ENCODE data around the gene ZBTB12. TPM values are rescaled to one million over a fixed set of nuclear protein-coding genes. Genes with fewer than 3 reads are reported as not detected.

The ZBTB12 gene
- 1 to 10 TPM; 1.4 to 1.9 TPM for total RNA-seq

- Mint-ChIP-seq H3K36me3 (peaks cover 2% of the 10 kb centered on the region), H3K27ac (peak within 1 kb of the TSS; percentile 85), H3K4me3 (peak within 1 kb of the TSS; percentile 84), H3K4me1 (peaks cover 20% of the 10 kb centered on the region), H3K9me3 (no peaks in the 10 kb centered on the region), H3K27me3 (peaks cover 10% of the 10 kb centered on the region)
- POLR2A ChIA-PET = interaction anchor here (0.7 to 1.4 kb wide), 6 partner anchors 38 to 241 kb away, joined by 3 to 7 read pairs (median 4); partner anchors contain the start of genes C6orf47, DXO and NEU1
- DNase-seq (peak; percentile 88), ATAC-seq (ENCODE audit: low read depth) (peak; percentile 64)
These were observed at the start of gene ZBTB12 for GRCh38 chr6:31901953-31902643. Gene ZBTB12 (minus strand): TSS chr6:31902086. CDS start chr6:31901305, 781 bp downstream.

DNA sequence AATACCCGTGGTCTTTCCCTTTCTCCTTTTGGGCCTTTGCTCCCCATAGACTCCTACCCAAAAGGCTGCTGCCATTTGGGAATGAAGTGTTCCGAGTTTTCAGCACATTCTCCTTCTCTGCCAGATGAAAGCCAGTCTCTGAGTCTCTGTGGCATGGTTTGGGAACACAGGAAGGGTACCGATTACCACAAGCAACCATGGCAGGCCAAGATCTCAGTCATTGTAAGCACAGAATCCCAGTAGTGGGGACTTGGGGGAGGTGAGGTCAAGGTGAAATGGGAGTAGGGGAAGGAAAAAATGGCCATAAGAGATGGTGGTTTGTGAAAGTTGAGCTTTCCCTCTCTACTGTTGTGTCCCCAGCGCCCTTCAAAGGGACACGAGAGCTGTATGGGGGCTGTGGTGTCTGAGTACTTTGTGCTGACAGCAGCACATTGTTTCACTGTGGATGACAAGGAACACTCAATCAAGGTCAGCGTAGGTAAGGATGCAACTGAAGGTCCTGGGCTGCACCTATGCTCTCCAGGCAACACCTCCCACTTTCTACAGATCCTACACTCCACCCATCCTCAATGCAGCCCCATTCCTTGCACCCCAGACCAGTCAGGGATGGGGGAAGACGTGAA is 48.2 kb upstream of the ZBTB12 start:
- POLR2A ChIA-PET = interaction anchor here (1.0 kb wide), 1 partner anchor 52 kb away, joined by 3 read pairs; the partner anchor contains the start of gene EHMT2
- Mint-ChIP-seq H3K27me3 (peaks cover 5% of the 10 kb centered on the region), H3K4me1 (peaks cover 9% of the 10 kb centered on the region), H3K9me3 (no peaks in the 10 kb centered on the region), H3K36me3 (peaks cover 20% of the 10 kb centered on the region), H3K27ac (no peak overlapping the region), H3K4me3 (no peak overlapping the region)
- DNase-seq = no peak
- no peak for ATAC-seq (ENCODE audit: low read depth)

- Mint-ChIP-seq H3K9me3 (no peaks in the 10 kb centered on the region), H3K4me3 (no peak overlapping the region), H3K36me3 (peaks cover 12% of the 10 kb centered on the region), H3K4me1 (peaks cover 9% of the 10 kb centered on the region), H3K27me3 (peaks cover 5% of the 10 kb centered on the region), H3K27ac (no peak overlapping the region)
- ATAC-seq (ENCODE audit: low read depth) (no peak), DNase-seq (no peak)
- POLR2A ChIA-PET = interaction anchor here (1.0 kb wide), 1 partner anchor 51 kb away, joined by 3 read pairs; the partner anchor contains the start of gene EHMT2
These were observed 47.0 kb upstream of the ZBTB12 start for GRCh38 chr6:31948753-31949413.

DNA sequence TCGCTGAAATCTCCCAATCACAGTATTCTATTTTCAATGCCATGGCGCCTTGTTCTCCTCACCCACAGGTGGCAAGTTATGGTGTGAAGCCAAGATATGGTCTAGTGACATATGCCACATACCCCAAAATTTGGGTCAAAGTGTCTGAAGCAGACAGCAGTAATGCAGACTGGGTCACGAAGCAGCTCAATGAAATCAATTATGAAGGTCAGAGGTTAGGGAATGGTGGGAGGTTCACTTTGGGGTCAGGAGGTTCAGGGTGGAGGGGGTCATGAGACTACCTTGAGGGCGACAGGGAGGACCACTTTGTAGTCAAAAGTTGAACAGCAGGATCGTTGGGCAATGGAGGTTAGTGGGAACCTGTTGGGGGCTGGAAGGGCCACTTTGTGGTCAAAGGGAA is 46.4 kb upstream of the ZBTB12 start:
- ATAC-seq (ENCODE audit: low read depth) = no peak
- Mint-ChIP-seq H3K27ac (no peak overlapping the region), H3K9me3 (no peaks in the 10 kb centered on the region), H3K36me3 (peaks cover 8% of the 10 kb centered on the region), H3K4me1 (peaks cover 9% of the 10 kb centered on the region), H3K27me3 (peaks cover 5% of the 10 kb centered on the region), H3K4me3 (no peak overlapping the region)
- no peak for DNase-seq
- POLR2A ChIA-PET = no interaction called here

GRCh38 chr6:31947864-31948263 is 46.0 kb upstream of the ZBTB12 start:
- ATAC-seq (ENCODE audit: low read depth) (no peak), DNase-seq (no peak)
- Mint-ChIP-seq H3K36me3 (peaks cover 5% of the 10 kb centered on the region), H3K4me3 (no peak overlapping the region), H3K27me3 (peaks cover 5% of the 10 kb centered on the region), H3K27ac (no peak overlapping the region), H3K4me1 (peaks cover 9% of the 10 kb centered on the region), H3K9me3 (no peaks in the 10 kb centered on the region)
- POLR2A ChIA-PET = no interaction called here

- POLR2A ChIA-PET = no interaction called here
- peaks cover 9% of the 10 kb centered on the region for H3K4me1 Mint-ChIP-seq
These were observed 45.3 kb upstream of the ZBTB12 start for GRCh38 chr6:31947070-31947675.

DNA sequence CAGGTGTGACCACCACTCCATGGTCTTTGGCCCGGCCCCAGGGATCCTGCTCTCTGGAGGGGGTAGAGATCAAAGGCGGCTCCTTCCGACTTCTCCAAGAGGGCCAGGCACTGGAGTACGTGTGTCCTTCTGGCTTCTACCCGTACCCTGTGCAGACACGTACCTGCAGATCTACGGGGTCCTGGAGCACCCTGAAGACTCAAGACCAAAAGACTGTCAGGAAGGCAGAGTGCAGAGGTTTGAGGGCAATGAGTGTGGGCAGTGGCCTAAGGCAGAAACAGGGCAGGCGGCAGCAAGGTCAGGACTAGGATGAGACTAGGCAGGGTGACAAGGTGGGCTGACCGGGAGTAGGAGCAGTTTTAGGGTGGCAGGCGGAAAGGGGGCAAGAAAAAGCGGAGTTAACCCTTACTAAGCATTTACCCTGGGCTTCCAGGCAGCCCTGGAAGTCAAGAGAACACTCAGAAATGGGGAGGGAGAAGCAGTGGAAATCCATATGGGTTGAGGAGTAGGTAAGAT is 44.5 kb upstream of the ZBTB12 start:
- peaks cover 9% of the 10 kb centered on the region for H3K4me1 Mint-ChIP-seq
- no peak overlapping the region for H3K4me3 Mint-ChIP-seq
- peaks cover 3% of the 10 kb centered on the region for H3K36me3 Mint-ChIP-seq
- no peak for DNase-seq
- H3K9me3 Mint-ChIP-seq = no peaks in the 10 kb centered on the region
- no peak for ATAC-seq (ENCODE audit: low read depth)
- POLR2A ChIA-PET = no interaction called here
- peak overlapping the region; percentile 55 for H3K27ac Mint-ChIP-seq
- peaks cover 5% of the 10 kb centered on the region for H3K27me3 Mint-ChIP-seq

More at GRCh38 chr6:31947070-31947675, 45.3 kb upstream of the ZBTB12 start:
- ATAC-seq (ENCODE audit: low read depth) (no peak), DNase-seq (no peak)
- Mint-ChIP-seq H3K36me3 (peaks cover 3% of the 10 kb centered on the region), H3K27ac (no peak overlapping the region), H3K4me3 (no peak overlapping the region), H3K9me3 (no peaks in the 10 kb centered on the region), H3K27me3 (peaks cover 5% of the 10 kb centered on the region)

GRCh38 chr6:31945507-31946369 is 43.9 kb upstream of the ZBTB12 start, which contains the start of gene CFB:
Gene CFB (plus strand): TSS chr6:31946095. CDS start chr6:31946222, 127 bp downstream.
- Mint-ChIP-seq H3K27ac (peak within 1 kb of the TSS; percentile 55), H3K4me3 (peak within 1 kb of the TSS; percentile 25), H3K27me3 (peaks cover 5% of the 10 kb centered on the region), H3K4me1 (peaks cover 9% of the 10 kb centered on the region), H3K9me3 (no peaks in the 10 kb centered on the region), H3K36me3 (peaks cover 3% of the 10 kb centered on the region)
- peak; percentile 35 for ATAC-seq (ENCODE audit: low read depth)
- DNase-seq = no peak
- POLR2A ChIA-PET = interaction anchor here (1.2 kb wide), 1 partner anchor 26 kb away, joined by 4 read pairs; the partner anchor contains the start of gene DXO

DNA sequence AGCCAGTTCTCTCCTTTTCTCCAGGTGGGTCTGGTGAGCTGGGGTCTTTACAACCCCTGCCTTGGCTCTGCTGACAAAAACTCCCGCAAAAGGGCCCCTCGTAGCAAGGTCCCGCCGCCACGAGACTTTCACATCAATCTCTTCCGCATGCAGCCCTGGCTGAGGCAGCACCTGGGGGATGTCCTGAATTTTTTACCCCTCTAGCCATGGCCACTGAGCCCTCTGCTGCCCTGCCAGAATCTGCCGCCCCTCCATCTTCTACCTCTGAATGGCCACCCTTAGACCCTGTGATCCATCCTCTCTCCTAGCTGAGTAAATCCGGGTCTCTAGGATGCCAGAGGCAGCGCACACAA is 43.2 kb upstream of the ZBTB12 start:
- H3K4me1 Mint-ChIP-seq = peaks cover 9% of the 10 kb centered on the region
- ATAC-seq (ENCODE audit: low read depth) = no peak
- POLR2A ChIA-PET = interaction anchor here (1.2 kb wide), 1 partner anchor 27 kb away, joined by 4 read pairs; the partner anchor contains the start of gene DXO
- H3K9me3 Mint-ChIP-seq = no peaks in the 10 kb centered on the region
- peaks cover 5% of the 10 kb centered on the region for H3K27me3 Mint-ChIP-seq
- DNase-seq = no peak
- H3K4me3 Mint-ChIP-seq = no peak overlapping the region
- H3K27ac Mint-ChIP-seq = no peak overlapping the region
- peaks cover 3% of the 10 kb centered on the region for H3K36me3 Mint-ChIP-seq

DNA sequence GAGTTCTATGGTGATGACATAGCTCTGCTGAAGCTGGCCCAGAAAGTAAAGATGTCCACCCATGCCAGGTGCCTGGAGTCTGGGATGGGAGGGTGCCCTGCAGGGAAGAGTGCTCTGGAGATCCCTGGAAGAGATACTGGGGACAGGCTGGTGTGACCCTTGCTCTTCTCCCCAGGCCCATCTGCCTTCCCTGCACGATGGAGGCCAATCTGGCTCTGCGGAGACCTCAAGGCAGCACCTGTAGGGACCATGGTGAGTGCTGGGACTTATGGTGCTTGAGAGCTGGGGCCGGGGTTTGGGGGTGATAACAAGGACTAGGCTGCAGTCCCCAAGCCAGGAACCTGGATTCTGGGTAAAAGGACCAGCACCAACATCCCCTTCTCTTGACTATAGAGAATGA is 41.9 kb upstream of the ZBTB12 start:
- no peaks in the 10 kb centered on the region for H3K9me3 Mint-ChIP-seq
- peaks cover 8% of the 10 kb centered on the region for H3K27me3 Mint-ChIP-seq
- no peak overlapping the region for H3K4me3 Mint-ChIP-seq
- POLR2A ChIA-PET = no interaction called here
- H3K27ac Mint-ChIP-seq = no peak overlapping the region
- peaks cover 3% of the 10 kb centered on the region for H3K36me3 Mint-ChIP-seq
- DNase-seq = no peak
- ATAC-seq (ENCODE audit: low read depth) = no peak
- peaks cover 9% of the 10 kb centered on the region for H3K4me1 Mint-ChIP-seq

- Mint-ChIP-seq H3K27me3 (peaks cover 2% of the 10 kb centered on the region), H3K4me1 (peaks cover under 1% of the 10 kb centered on the region), H3K36me3 (no peaks in the 10 kb centered on the region), H3K9me3 (no peaks in the 10 kb centered on the region), H3K27ac (no peak overlapping the region), H3K4me3 (no peak overlapping the region)
- DNase-seq = no peak
- POLR2A ChIA-PET = interaction anchor here (1.2 kb wide), 1 partner anchor 38 kb away, joined by 3 read pairs; the partner anchor contains the start of gene ZBTB12
- no peak for ATAC-seq (ENCODE audit: low read depth)
These were observed 38.4 kb upstream of the ZBTB12 start for GRCh38 chr6:31940256-31940664.

DNA sequence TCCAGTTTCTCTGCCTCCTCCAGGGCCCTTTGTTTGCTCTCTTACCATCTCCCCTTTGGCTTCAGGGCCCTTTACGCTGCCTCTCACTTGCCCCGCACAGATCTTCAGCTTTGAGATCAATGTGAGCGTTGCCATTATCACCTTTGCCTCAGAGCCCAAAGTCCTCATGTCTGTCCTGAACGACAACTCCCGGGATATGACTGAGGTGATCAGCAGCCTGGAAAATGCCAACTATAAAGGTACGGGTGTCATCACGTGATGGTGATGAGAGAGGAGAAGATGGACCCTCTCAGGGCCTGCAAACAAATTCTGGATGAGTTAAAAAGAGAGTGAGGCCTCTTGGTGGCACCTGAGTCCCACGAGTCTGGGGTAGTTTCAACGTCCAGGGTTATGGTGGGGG is 33.9 kb upstream of the ZBTB12 start:
- Mint-ChIP-seq H3K4me3 (no peak overlapping the region), H3K27ac (no peak overlapping the region), H3K4me1 (peaks cover under 1% of the 10 kb centered on the region), H3K36me3 (no peaks in the 10 kb centered on the region), H3K9me3 (no peaks in the 10 kb centered on the region), H3K27me3 (peaks cover 5% of the 10 kb centered on the region)
- no peak for DNase-seq
- POLR2A ChIA-PET = no interaction called here
- ATAC-seq (ENCODE audit: low read depth) = no peak
